IMR-90 (cell line): ENCODE data around the gene DPF1.

Source experiments
- POLR2A ChIP-seq: IDR thresholded peaks from 2 replicates; pipeline ENCODE4 v1.6.1; 2012; ENCODE audit warnings: mild to moderate bottlenecking, low read depth, low read length
- TF ChIP-seq, protein P1 (sequence below): fragments of 150-350 bp; IDR thresholded peaks from 2 replicates; pipeline ENCODE4 v1.6.1; 2016; ENCODE audit warnings: low read depth, mild to moderate bottlenecking, low read length, moderate library complexity, borderline replicate concordance
- TF ChIP-seq, protein P2 (sequence below): conservative IDR thresholded peaks from 2 replicates; pipeline ENCODE4 v1.5.1; 2012; ENCODE audit warnings: mild to moderate bottlenecking, low read depth, low read length, improper control_type of control experiment

DNA sequence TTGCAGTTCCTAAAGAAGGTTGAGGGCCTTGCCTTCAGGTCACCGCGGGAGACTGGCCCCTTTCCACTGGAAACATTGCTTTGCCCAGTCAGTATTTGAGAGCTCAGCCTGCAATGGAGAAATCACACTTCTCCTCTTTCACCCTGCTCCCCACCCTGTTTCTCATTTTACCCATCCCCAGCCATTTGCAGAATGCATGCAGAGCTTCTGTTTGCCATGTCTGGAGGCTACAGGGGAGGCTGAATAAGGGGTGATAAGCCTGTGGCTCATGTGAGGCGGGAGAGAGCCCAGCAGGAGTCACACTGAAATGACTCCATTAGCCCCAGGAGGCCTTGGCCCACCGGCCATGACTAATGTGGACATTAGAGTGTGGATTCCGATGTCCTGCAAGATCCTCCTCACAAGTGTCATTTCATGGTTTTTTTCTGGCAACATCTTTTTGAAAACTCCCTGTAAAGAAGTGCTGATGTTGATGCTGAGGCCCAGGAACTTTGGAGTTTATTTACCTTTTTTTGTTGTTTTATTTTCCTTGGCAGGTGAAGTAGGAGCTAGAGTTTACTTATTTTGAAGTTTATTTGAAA is 46.7 kb upstream of the DPF1 start:
- TF ChIP-seq, protein P1, sequence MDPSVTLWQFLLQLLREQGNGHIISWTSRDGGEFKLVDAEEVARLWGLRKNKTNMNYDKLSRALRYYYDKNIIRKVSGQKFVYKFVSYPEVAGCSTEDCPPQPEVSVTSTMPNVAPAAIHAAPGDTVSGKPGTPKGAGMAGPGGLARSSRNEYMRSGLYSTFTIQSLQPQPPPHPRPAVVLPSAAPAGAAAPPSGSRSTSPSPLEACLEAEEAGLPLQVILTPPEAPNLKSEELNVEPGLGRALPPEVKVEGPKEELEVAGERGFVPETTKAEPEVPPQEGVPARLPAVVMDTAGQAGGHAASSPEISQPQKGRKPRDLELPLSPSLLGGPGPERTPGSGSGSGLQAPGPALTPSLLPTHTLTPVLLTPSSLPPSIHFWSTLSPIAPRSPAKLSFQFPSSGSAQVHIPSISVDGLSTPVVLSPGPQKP: no peak
- TF ChIP-seq, protein P2, sequence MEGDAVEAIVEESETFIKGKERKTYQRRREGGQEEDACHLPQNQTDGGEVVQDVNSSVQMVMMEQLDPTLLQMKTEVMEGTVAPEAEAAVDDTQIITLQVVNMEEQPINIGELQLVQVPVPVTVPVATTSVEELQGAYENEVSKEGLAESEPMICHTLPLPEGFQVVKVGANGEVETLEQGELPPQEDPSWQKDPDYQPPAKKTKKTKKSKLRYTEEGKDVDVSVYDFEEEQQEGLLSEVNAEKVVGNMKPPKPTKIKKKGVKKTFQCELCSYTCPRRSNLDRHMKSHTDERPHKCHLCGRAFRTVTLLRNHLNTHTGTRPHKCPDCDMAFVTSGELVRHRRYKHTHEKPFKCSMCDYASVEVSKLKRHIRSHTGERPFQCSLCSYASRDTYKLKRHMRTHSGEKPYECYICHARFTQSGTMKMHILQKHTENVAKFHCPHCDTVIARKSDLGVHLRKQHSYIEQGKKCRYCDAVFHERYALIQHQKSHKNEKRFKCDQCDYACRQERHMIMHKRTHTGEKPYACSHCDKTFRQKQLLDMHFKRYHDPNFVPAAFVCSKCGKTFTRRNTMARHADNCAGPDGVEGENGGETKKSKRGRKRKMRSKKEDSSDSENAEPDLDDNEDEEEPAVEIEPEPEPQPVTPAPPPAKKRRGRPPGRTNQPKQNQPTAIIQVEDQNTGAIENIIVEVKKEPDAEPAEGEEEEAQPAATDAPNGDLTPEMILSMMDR: no peak
- no peak for TF ChIP-seq POLR2A
